Measurements from ENCODE around the gene HINT2.

Gene HINT2

DNA sequence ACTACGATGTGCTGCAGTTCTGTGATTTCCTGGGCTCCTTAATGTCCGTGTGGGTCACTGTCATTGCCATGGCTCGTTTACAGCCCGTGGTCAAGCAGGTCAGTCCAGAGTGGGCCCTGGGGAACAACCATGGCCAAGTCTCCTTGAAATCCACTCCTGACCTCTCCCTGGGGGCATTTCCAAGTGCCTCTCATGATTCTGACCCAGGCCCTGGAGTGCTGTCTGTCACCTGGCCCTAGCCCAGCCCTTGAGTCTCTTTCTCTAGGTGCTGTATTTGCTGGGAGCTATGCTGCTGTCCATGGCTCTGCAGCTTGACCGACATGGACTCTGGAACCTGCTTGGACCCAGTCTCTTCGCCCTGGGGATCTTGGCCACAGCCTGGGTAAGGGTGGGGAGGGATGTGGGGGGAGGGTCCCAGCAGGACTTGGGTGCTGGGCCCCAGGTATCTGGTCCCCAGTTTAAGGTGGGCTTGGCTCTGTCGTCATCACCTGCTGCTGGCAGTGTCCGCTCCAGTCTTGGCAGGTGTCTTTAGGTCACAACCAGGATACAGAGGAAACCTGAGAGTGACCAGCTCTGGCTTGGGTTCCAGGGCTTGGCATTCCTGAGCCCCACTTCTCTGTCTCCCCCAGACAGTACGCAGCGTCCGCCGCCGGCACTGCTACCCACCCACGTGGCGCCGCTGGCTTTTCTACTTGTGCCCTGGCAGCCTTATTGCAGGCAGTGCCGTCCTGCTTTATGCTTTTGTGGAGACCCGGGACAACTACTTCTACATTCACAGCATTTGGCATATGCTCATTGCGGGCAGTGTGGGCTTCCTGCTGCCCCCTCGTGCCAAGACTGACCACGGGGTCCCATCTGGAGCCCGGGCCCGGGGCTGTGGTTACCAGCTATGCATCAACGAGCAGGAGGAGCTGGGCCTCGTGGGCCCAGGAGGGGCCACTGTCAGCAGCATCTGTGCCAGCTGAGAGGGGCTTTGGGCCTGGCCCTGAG is 38.3 kb upstream of the HINT2 start:
- Histone ChIP-seq H3K36me3 (peaks cover 6 to 51% (median 17%) of the 10 kb centered on the region in 3 donors), H3K27me3 (no peaks in the 10 kb centered on the region), H3K4me3 (no peak overlapping the region), H3K9me3 (no peaks in the 10 kb centered on the region), H3K4me1 (peaks cover 0 to 6% (median under 1%) of the 10 kb centered on the region in 4 donors), H3K27ac (no peak overlapping the region)
- TF ChIP-seq, protein P1, sequence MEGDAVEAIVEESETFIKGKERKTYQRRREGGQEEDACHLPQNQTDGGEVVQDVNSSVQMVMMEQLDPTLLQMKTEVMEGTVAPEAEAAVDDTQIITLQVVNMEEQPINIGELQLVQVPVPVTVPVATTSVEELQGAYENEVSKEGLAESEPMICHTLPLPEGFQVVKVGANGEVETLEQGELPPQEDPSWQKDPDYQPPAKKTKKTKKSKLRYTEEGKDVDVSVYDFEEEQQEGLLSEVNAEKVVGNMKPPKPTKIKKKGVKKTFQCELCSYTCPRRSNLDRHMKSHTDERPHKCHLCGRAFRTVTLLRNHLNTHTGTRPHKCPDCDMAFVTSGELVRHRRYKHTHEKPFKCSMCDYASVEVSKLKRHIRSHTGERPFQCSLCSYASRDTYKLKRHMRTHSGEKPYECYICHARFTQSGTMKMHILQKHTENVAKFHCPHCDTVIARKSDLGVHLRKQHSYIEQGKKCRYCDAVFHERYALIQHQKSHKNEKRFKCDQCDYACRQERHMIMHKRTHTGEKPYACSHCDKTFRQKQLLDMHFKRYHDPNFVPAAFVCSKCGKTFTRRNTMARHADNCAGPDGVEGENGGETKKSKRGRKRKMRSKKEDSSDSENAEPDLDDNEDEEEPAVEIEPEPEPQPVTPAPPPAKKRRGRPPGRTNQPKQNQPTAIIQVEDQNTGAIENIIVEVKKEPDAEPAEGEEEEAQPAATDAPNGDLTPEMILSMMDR (IDR thresholded peaks at IDR 0.05): no peak
- no peak for DNase-seq
- intact Hi-C loops (cut with DNase I; ENCODE audit: low total_unique reads): no loop called here

DNA sequence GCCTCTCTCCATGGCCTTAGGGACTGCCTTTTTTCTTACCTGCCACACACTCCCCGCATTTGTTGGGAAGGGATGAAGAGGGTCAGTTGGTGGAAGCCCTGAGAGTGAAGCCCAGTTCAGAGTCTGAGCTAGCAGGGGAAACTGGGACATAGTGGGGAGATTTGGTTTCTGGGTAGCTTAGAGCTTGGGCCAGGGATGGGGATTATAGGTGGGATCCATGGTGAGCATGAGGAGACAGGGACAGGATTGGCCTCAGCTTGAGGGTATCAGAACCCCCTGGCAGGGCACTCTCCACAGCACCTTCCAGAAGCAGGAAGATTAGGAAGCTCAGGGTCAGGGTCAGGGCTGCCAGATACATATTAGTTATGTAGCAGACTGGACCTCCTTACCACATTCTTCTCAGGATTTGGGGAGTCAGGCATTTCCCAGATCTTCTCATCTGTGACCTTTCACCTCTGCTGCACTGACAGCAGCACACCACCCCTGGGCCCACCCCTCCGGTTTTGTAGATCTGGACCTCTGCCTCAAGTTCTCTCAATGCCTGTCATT is 37.5 kb upstream of the HINT2 start:
- H3K36me3 ChIP-seq: peaks cover 7 to 57% (median 18%) of the 10 kb centered on the region in 3 donors
- H3K27me3 ChIP-seq: no peaks in the 10 kb centered on the region

DNA sequence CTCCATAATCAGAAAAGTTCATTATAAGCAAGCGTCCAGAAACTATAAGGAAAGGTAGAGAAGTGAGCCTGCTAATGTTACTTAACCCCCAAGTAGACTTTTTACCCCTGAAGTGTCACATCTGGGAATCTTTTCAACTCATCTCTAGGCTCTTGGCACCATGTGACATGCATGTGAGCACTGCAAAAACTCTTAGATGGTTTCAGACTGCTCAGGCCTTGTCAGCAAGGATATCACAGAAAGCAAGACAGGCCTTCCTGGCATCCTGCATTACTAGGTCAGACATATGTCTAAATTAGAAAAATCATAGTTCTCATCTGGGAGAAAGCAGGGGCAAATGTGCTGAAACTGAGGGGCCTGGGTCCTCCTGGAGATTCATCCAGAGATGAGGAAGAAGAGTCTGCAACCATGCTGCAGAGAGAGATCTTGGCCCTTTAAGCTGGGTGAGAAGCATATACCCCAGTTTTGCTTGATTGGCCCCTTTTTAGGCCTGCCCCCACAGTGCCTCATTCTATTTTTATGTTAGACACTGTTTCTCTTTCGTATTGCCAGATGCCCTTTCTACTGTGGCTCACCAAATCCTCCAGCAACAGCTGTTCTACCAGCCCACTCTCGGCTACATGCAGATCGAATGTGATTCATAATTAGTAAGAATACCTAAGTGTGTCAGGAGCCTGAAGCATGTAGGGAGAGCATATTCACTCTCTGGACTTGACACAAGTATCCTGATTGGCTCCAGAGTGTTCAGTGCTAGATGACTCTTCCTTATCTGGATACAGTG is 33.1 kb upstream of the HINT2 start:
- Histone ChIP-seq H3K9me3 (no peaks in the 10 kb centered on the region), H3K36me3 (peaks cover 13 to 49% (median 14%) of the 10 kb centered on the region in 3 donors), H3K27me3 (no peaks in the 10 kb centered on the region), H3K4me3 (no peak overlapping the region), H3K27ac (peak overlapping the region; percentile 42 to 44), H3K4me1 (peaks cover 0 to 42% (median 24%) of the 10 kb centered on the region in 4 donors)
- TF ChIP-seq, protein P1 (IDR thresholded peaks at IDR 0.05): no peak
- intact Hi-C loops (cut with DNase I; ENCODE audit: low total_unique reads): no loop called here
- DNase-seq: peak; percentile 5 to 53

More for the DNA sequence above, 37.5 kb upstream of the HINT2 start:
- no peak for DNase-seq
- intact Hi-C loops (cut with DNase I; ENCODE audit: low total_unique reads): no loop called here
- H3K4me1 ChIP-seq: peaks cover 0 to 14% (median 7%) of the 10 kb centered on the region in 4 donors
- H3K4me3 ChIP-seq: no peak overlapping the region
- TF ChIP-seq, protein P1 (IDR thresholded peaks at IDR 0.05): no peak
- H3K27ac ChIP-seq: no peak overlapping the region
- H3K9me3 ChIP-seq: no peaks in the 10 kb centered on the region

DNA sequence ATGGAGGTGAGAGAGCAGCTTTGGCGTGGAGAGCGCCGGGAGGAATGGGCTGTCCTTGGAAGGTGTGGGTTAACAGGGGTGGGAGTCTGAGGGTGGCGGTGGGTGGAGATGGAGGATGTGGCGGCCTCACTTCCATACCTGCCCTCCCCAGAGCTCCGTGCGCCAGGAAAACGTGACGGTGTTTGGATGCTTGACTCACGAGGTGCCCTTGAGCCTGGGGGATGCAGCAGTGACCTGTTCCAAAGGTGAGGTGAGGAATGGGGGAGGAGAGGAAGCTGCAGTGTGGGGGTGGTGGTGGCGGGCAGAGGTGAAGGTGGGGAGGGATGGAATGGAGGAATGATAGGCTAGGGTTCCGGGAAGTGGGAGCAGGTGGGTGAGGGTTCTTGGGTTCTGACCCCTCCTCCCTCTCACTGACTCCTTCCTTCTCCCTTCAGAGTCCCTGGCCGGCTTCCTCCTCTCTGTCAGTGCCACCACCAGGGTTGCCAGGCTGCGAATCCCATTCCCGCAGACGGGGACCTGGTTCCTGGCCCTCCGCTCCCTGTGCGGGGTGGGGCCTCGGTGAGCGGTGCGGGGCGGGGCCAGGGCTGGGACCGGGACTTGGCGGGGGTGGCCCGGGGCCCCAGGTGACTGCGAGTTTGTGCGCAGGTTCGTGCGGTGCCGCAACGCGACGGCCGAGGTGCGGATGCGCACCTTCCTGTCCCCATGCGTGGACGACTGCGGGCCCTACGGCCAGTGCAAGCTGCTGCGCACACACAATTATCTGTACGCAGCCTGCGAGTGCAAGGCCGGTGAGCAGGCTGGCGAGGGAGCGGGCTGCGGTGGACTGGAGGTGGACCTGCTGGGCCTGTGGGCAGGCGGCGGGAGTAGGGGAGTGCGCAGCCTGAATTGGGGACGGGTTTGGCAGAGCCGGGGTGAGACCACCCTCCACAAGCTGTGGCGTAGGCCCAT is 31.3 kb upstream of the HINT2 start:
- Histone ChIP-seq H3K4me3 (no peak overlapping the region), H3K9me3 (no peaks in the 10 kb centered on the region), H3K27ac (no peak overlapping the region), H3K27me3 (no peaks in the 10 kb centered on the region), H3K4me1 (peaks cover 0 to 42% (median 24%) of the 10 kb centered on the region in 4 donors), H3K36me3 (peaks cover 10 to 44% (median 19%) of the 10 kb centered on the region in 3 donors)
- DNase-seq: peak in 1 of 2 donors; percentile 10
- intact Hi-C loops (cut with DNase I; ENCODE audit: low total_unique reads): no loop called here
- TF ChIP-seq, protein P1 (IDR thresholded peaks at IDR 0.05): no peak
